ENCODE data around the gene FBXO45. TPM values are rescaled to one million over a fixed set of nuclear protein-coding genes. Genes with fewer than 3 reads are reported as not detected.

Gene FBXO45
- total RNA-seq, 1 donor from 2014 or later = 11.5 TPM

Other genes with a start within 250 kb of the FBXO45 start
- gene TM4SF19, start 230.3 kb upstream of the FBXO45 start, total RNA-seq = 0.22 TPM in 1 of 2 replicates, not detected in the other
- 15.1 and 15.3 TPM in 2 replicates for gene UBXN7, start 136.2 kb upstream of the FBXO45 start, total RNA-seq
- gene RNF168, start 64.9 kb upstream of the FBXO45 start, total RNA-seq = 14.8 and 18.5 TPM in 2 replicates
- gene SMCO1, start 53.3 kb upstream of the FBXO45 start, total RNA-seq = not detected in 2 replicates
- 5.2 and 7.3 TPM in 2 replicates for gene WDR53, start 106 bp upstream of the FBXO45 start, total RNA-seq
- gene NRROS, start 71.0 kb downstream of the FBXO45 start, total RNA-seq = 4.8 and 5.7 TPM in 2 replicates
- gene CEP19, start 143.6 kb downstream of the FBXO45 start, total RNA-seq = 3.7 and 5.6 TPM in 2 replicates
- gene PIGX, start 143.7 kb downstream of the FBXO45 start, total RNA-seq = 17.9 and 24.6 TPM in 2 replicates
- 47.9 and 55.6 TPM in 2 replicates for gene PAK2, start 171.2 kb downstream of the FBXO45 start, total RNA-seq